ENCODE measurements around the gene DNAJC17. TPM values are rescaled to one million over a fixed set of nuclear protein-coding genes. Genes with fewer than 3 reads are reported as not detected.

DNAJC17 gene
- total RNA-seq, 1 experiment from 2014 or later, result 34.5 TPM

DNA sequence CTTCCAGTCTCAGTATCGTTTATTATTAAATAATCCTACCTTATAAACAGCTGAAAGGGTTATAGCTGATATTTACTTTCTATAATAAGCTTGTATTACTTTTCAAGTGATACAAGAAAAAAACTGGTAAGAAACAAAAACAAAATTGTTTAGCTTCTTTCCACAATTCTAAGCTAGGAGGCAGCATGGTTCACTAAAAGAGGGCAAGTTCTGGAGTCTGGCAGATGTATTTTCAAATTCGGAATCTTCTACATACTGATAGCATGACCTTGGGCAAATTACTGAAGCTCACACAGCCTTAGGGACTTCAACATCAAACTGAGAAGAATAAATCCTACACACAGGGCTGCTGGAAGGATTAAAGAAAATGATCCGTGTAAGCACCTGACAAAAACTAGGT lies 22.1 kb downstream of the DNAJC17 start:
- CTCF ChIA-PET, result interaction anchor here (0.6 kb wide), 1 partner anchor 39 kb away, joined by 4 read pairs; no protein-coding TSS in a partner anchor
- no peak for TF ChIP-seq EZH2 (IDR thresholded peaks at IDR 0.05; ENCODE audit: borderline replicate concordance, low read depth, low read length, poor library complexity, severe bottlenecking)
- TF ChIP-seq, protein P1, sequence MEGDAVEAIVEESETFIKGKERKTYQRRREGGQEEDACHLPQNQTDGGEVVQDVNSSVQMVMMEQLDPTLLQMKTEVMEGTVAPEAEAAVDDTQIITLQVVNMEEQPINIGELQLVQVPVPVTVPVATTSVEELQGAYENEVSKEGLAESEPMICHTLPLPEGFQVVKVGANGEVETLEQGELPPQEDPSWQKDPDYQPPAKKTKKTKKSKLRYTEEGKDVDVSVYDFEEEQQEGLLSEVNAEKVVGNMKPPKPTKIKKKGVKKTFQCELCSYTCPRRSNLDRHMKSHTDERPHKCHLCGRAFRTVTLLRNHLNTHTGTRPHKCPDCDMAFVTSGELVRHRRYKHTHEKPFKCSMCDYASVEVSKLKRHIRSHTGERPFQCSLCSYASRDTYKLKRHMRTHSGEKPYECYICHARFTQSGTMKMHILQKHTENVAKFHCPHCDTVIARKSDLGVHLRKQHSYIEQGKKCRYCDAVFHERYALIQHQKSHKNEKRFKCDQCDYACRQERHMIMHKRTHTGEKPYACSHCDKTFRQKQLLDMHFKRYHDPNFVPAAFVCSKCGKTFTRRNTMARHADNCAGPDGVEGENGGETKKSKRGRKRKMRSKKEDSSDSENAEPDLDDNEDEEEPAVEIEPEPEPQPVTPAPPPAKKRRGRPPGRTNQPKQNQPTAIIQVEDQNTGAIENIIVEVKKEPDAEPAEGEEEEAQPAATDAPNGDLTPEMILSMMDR (conservative IDR thresholded peaks at IDR 0.05; ENCODE audit: low read depth, low read length), result no peak
- Histone ChIP-seq H3K36me3 (ENCODE audit: insufficient read depth, low read length, poor library complexity, severe bottlenecking) (no peaks in the 10 kb centered on the region), H3K4me3 (ENCODE audit: low read depth, low read length, poor library complexity, severe bottlenecking) (no peak overlapping the region), H3K27ac (ENCODE audit: low read depth, low read length, poor library complexity, severe bottlenecking) (no peak overlapping the region), H3K9me3 (ENCODE audit: low read depth, low read length, poor library complexity, severe bottlenecking) (no peaks in the 10 kb centered on the region), H3K27me3 (replicated peaks; ENCODE audit: insufficient read depth, low read depth, low read length, poor library complexity) (no peaks in the 10 kb centered on the region), H3K4me1 (ENCODE audit: insufficient read depth, low read length, poor library complexity, severe bottlenecking) (peaks cover 11% of the 10 kb centered on the region)
- no TSS peak for BruUV-seq (replicated peaks)
- intact Hi-C loops (cut with micrococcal nuclease; ENCODE audit: unreplicated experiment), result no loop called here
- POLR2A ChIA-PET (ENCODE audit: low non-redundant PET), result no interaction called here
- no peak for DNase-seq (ENCODE audit: low spot score)

DNA sequence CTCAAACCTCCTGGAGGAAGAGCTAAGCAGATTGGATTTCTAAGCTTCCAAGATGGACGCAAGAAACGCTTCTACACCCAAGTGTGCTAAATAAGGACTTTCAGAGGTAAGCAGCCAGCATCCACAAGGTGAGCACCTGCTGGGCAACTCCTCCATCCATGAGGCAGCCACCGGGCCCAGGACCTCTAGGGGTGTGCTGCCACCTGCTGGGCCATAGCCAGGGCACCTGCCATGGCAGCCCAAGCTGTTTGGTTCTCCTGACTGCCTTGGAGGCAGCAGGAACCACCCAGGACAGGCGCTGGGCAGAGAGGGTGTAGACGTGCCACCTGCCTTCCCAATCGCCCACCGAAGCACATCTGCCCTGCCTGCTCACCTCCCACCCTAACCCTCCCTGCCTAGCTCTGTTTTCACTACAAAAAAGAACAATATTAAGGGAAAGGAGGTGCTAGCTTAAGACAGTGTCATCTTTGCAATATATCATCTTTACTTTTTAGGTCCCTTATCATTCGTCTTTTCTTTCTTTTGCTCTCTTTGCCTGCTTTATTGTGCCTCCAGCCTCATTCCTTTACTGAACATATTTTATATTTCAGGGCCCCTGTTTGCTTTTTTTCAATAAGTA lies 24.6 kb downstream of the DNAJC17 start:
- Histone ChIP-seq H3K4me1 (ENCODE audit: insufficient read depth, low read length, poor library complexity, severe bottlenecking) (peaks cover 9% of the 10 kb centered on the region), H3K36me3 (ENCODE audit: insufficient read depth, low read length, poor library complexity, severe bottlenecking) (peaks cover 15% of the 10 kb centered on the region), H3K27ac (ENCODE audit: low read depth, low read length, poor library complexity, severe bottlenecking) (no peak overlapping the region), H3K4me3 (ENCODE audit: low read depth, low read length, poor library complexity, severe bottlenecking) (no peak overlapping the region), H3K27me3 (replicated peaks; ENCODE audit: insufficient read depth, low read depth, low read length, poor library complexity) (no peaks in the 10 kb centered on the region), H3K9me3 (ENCODE audit: low read depth, low read length, poor library complexity, severe bottlenecking) (no peaks in the 10 kb centered on the region)
- TF ChIP-seq, protein P1 (conservative IDR thresholded peaks at IDR 0.05; ENCODE audit: low read depth, low read length), result peak; percentile 68
- no peak for TF ChIP-seq EZH2 (IDR thresholded peaks at IDR 0.05; ENCODE audit: borderline replicate concordance, low read depth, low read length, poor library complexity, severe bottlenecking)
- ChIA-PET POLR2A (ENCODE audit: low non-redundant PET) (no interaction called here), CTCF (interaction anchor here (0.6 to 1.4 kb wide), 6 partner anchors 14 to 193 kb away, joined by 3 to 9 read pairs (median 4); partner anchors contain the start of gene GCHFR)
- intact Hi-C loops (cut with micrococcal nuclease; ENCODE audit: unreplicated experiment), result loop anchor here (2.0 to 5.0 kb wide), 2 partner anchors 104 to 265 kb away; no protein-coding TSS in a partner anchor
- no TSS peak for BruUV-seq (replicated peaks)
- DNase-seq (ENCODE audit: low spot score), result peak; percentile 56

DNA sequence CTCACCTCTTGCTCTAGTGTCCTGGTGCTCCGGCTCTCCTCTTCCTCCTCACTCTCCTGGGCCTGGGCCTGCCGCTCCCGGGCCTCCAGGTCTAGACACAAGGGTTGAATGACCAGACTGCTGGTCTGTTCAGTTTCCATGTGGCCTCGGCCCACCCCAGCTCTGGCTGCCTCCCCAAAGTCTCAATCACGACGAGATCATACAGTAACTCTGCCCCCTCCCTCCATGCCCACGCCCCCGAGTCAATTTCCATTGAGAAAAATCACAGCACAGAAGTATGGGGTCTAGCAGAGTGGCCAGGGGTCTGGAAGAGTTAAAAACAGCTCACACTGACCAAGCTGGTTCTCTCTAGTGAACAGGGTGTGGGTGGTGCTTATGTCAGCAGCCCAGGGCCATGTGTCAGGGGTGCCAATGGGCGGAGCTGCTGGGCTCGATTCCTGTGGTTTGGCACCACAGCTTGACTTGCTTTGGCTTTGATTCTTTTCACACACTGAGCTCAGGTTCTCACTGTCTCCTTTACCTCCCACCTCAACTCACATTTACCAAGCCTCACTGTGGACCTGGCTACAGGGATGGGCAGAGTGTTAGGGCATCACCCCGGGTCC lies 30.6 kb downstream of the DNAJC17 start:
- no peak overlapping the region for H3K27ac ChIP-seq (ENCODE audit: low read depth, low read length, poor library complexity, severe bottlenecking)
- intact Hi-C loops (cut with micrococcal nuclease; ENCODE audit: unreplicated experiment), result no loop called here
- ChIA-PET CTCF (no interaction called here), POLR2A (ENCODE audit: low non-redundant PET) (no interaction called here)
- no peaks in the 10 kb centered on the region for H3K9me3 ChIP-seq (ENCODE audit: low read depth, low read length, poor library complexity, severe bottlenecking)
- BruUV-seq (replicated peaks), result no TSS peak
- TF ChIP-seq EZH2 (IDR thresholded peaks at IDR 0.05; ENCODE audit: borderline replicate concordance, low read depth, low read length, poor library complexity, severe bottlenecking), result no peak
- TF ChIP-seq, protein P1 (conservative IDR thresholded peaks at IDR 0.05; ENCODE audit: low read depth, low read length), result no peak
- no peaks in the 10 kb centered on the region for H3K4me1 ChIP-seq (ENCODE audit: insufficient read depth, low read length, poor library complexity, severe bottlenecking)
- peaks cover 33% of the 10 kb centered on the region for H3K36me3 ChIP-seq (ENCODE audit: insufficient read depth, low read length, poor library complexity, severe bottlenecking)
- H3K4me3 ChIP-seq (ENCODE audit: low read depth, low read length, poor library complexity, severe bottlenecking), result no peak overlapping the region
- H3K27me3 ChIP-seq (replicated peaks; ENCODE audit: insufficient read depth, low read depth, low read length, poor library complexity), result no peaks in the 10 kb centered on the region
- DNase-seq (ENCODE audit: low spot score), result no peak

All from A673 (cell line).